Measurements from ENCODE around the gene ATP9A.
"Not testable (repeated sequence)": the region's sequence is repeated elsewhere in the genome, so short reads cannot be mapped to it uniquely, and the experiment has no call there.

ATP9A gene

DNA sequence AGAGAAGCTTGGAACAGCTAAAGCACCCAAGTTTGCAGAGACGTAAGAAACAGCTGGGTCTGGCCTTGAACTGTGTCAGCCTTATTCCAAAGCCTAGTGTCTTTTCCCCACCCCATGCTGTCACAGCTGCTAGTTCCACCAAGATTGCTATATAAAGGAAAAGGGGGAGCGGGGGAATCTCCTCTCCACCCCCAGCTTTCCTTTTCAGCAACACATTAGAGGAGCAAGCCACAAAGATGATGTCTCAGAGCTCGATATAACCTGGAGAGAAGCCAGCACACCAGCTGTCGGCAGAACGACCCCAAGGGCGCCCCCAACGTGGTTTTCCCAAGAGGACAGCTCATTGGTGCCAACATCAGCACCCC lies 36.5 kb downstream of the ATP9A start:
- DNase-seq (ENCODE audit: low read depth in 1 of 2, low spot score in 1 of 2): no peak

DNA sequence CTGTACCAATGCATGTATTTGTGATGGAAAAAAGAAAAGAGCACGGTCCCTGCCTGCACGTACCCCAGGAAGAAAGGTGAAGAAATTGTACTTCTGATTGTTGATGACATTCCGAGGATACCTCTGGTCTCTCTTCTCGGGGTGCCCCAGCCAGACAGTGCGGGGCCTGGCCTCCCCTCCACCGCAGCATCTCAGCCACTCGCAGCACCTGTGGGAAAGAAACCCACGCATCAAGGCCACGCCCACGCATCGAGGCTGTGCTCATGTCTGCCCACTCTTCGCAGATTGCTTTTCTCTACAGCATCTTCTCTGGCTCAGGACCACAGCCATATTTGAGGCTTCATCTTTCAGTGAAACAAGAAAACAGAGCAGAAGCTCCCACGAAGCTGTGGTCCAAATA lies 38.4 kb downstream of the ATP9A start:
- DNase-seq (ENCODE audit: low read depth in 1 of 2, low spot score in 1 of 2): no peak

DNA sequence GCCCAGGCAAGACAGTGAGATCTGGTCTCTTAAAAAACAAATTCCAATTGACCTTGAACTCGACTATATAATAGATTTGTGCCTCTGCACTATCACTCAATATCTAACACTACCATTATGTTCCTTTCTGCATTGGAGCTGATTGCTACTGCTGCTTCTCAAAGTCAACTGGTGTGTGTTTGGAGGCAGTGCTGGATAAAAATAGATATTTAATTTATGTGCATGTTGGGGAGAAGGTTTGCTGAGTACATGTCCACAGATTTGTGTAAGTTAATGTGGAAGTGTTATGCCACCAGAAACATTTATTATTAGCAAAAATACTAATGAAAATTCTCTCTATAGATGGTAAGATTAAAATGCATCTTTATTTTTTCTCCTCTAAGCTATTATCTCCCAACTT lies 39.5 kb downstream of the ATP9A start:
- DNase-seq (ENCODE audit: low read depth in 1 of 2, low spot score in 1 of 2): no peak

DNA sequence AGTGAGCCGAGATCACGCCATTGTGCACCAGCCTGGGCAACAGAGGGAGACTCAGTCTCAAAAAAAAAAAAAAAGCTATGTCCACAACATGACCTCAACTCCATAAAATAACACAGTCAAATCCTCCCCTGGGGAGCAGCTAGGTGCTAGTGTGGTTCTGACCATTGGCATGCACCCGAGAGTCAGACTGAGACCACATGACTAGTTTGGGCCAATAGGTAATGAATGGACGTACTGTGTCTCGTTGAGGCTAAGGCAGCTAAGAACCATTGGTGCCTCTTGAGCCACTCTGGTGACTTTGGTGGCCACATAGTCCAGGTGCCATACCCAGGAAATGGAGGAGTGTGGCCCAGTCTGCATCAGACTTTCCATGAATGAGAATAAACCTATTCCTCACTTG lies 40.3 kb downstream of the ATP9A start:
- no peak for DNase-seq (ENCODE audit: low read depth in 1 of 2, low spot score in 1 of 2)

DNA sequence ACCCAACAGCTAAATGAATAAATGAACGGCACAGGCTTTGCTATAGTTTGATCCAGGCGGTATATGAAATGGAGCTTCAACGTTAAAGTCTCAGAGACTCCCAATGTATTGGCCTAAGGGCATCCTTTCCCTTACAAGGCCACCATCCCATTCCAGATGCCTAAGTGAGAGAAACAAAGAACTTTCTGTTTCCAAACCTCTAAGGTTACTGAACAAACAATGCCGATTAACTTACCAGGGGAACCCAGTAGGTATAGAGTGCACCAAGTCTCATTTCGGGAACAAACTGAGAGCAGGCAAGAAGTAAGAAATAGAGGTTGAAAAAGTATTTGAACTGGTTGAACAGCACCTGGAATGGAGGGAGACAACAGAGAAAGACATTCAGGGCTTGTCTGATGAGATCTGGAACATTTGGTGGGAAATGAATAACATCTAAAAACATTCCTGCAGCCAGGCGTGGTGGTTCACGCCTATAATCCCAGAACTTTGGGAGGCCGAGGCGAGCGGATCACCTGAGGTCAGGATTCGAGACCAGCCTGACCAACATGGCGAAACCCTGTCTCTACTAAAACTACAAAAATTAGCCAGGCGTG lies 42.5 kb downstream of the ATP9A start:
- DNase-seq (ENCODE audit: low read depth in 1 of 2, low spot score in 1 of 2): no peak

DNA sequence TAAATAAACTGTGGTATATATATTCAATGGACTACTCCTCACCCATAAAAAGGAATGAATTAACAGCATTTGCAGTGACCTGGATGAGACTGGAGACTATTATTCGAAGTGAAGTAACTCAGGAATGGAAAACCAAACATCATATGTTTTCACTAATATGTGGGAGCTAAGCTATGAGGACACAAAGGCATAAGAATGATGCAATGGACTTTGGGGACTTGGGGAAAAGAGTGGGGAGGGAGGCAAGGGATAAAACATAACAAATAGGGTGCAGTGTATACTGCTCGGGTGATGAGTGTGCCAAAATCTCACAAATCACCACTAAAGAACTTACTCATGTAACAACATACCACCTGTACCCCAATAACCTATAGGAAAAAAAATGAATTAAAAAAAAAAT lies 45.2 kb downstream of the ATP9A start:
- DNase-seq (ENCODE audit: low read depth in 1 of 2, low spot score in 1 of 2): not testable (repeated sequence)

DNA sequence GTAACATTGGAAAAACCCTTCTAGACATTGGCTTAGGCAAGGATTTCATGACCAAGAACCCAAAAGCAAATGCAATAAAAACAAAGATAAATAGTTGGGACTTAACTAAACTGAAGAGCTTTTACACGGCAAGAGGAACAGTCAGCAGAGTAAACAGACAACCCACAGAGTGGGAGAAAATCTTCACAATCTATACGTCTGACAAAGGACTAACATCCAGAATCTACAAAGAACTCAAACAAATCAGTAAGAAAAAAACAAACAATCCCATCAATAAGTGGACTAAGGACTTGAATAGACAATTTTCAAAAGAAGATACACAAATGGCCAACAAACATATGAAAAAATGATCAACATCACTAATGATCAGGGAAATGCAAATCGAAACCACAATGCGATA lies 45.9 kb downstream of the ATP9A start:
- DNase-seq (ENCODE audit: low read depth in 1 of 2, low spot score in 1 of 2): not testable (repeated sequence)

DNA sequence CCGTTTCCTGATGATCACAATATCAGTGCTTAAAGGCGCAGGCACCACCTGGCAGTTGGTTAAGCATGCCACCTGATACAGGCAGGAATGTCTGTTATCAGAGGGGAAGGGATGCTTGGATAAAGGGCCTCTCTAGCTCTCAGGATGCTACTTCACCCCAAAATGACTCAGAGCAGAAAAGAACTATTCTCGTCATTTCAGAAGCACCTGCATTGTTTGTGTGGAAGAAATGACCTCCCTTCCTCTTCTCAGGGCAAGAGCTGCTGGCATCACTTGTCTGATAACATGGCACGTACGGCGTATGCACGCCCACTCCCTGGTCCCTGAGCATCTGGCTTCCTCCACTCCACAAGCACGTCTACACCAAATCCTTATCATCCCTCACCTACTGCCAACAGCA lies 47.3 kb downstream of the ATP9A start:
- no peak for DNase-seq (ENCODE audit: low read depth in 1 of 2, low spot score in 1 of 2)

DNA sequence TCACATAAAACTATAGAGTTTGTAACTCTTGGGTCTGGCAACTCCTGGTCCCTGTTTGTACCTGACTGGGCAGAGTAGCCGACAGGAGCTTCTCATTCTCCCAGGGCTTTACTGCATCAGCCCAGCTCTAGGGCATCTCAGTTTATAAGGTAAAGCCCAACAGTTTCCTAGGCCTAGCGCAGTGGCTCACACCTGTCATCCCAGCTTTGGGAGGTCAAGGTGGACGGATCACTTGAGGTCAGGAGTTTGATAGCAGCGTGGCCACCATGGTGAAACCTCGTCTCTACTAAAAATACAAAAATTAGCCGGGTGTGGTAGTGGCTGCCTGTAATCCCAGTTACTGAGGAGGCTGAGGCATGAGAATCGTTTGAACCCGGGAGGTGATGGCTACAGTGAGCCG lies 47.8 kb downstream of the ATP9A start:
- DNase-seq (ENCODE audit: low read depth in 1 of 2, low spot score in 1 of 2): no peak

DNA sequence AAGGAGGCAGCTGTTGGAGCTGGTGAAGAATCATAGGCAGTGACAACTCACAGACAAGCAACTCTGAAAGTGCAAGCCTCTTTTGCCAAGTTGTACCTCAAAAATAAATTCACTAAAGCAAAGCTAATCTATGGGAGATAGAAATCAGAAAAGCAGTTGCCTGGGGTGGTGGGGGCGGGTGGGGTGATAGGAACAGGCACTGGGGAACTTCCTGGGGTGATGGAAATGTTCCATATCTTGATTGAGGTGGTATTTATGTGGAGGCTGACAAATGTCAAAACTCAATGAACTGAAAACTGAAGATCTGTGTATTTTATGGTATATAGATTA lies 52.4 kb downstream of the ATP9A start:
- no peak for DNase-seq (ENCODE audit: low read depth in 1 of 2, low spot score in 1 of 2)

DNA sequence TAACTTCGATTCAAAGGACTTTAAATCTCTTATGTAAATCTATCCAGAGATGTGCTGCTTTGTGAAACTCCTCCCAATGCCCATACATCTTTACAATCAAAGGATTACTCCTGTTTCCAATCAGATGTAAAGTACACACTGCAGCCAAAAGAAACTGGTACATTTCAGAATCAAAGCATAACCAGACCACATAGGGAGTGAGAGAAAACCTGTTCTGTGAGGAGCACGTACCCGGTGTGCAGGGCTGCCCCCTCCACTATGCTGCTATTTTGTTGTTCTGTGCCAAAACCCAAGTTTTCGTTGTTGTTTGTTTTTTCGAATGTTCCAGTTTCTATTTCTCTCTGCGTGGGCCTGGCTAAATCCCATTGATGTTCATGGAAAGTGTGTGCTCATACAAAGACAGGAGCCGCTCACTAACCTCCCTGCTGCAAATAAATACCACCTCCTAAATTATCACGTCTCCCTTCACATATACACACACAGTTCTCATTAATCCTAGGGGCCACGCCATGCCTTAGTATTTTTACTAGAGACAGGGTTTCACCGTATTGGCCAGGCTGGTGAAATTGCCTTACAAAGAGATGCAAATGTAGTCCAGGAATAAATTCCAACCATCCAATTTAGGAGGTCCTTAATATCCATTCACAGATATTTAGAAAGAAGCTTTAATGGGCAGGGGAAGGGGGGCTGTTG lies 52.9 kb downstream of the ATP9A start:
- DNase-seq (ENCODE audit: low read depth in 1 of 2, low spot score in 1 of 2): no peak

DNA sequence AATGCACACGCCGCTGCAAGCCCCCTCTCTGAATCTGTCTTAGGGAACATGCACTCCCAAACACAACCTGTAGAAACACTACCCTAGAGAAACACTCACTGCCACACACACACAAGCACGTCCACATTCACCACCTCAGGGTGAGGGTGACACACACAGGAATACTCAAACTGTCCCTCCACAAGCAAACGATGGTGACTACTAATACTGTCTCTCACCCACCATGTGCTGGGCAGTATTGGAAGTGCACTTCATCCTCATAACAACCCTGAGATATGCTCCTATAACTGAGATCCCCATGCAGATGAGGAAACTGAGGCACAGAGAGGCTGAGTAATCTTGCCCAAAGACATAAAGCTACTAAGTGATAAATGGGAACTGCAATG lies 55.0 kb downstream of the ATP9A start:
- no peak for DNase-seq (ENCODE audit: low read depth in 1 of 2, low spot score in 1 of 2)

DNA sequence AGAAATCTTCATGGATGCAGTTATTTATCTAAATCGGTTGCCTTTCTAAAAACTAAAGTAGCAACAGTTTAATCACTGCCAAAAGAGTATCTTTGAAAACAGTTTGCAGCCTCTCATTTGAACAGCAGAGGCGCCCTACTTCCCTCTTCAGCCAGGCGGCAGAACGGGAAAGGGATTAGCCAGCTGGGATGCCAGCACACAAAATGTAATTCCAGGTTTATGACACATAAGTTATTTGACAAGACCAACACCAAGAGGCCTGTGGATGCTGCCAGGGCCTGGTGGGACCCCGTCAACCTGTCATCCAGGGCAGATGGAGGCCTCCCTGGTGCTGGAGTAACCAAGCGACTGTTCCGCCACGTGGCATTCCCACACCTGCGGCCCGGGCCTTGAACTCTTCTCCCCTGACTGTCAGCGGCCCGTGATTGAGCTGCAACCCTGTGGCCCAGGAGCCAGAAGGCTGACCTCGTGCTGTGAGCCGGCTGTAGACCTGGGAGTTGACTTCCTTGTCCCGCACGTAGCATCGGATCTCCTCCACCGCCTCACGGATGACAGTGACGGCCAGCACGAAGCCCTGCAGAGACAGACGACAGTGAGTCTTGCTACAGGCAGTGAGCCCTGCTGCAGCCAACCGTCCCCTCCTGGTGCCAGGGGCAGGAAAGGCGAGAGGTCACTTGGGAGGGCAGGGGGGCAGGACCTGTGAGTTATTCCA lies 55.5 kb downstream of the ATP9A start:
- DNase-seq (ENCODE audit: low read depth in 1 of 2, low spot score in 1 of 2): no peak

DNA sequence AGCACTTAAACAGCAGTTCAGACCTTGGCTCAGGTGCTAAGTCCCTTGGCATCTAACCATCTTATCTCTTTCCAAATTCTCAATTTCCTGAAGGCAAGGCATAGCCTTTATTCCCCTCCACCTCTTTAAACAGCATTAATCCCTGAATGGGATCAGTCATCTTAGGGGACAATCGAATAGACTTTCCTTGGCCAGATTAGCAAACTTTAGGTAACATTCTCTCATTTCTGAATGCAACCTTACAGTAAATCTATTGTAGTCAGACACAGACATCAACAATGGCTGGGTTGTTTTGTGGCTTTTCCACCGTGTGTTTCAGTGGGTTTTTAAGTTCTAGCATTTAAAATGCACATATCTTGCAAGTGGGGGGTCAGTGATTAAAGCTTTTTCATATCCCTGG lies 56.8 kb downstream of the ATP9A start:
- DNase-seq (ENCODE audit: low read depth in 1 of 2, low spot score in 1 of 2): no peak

DNA sequence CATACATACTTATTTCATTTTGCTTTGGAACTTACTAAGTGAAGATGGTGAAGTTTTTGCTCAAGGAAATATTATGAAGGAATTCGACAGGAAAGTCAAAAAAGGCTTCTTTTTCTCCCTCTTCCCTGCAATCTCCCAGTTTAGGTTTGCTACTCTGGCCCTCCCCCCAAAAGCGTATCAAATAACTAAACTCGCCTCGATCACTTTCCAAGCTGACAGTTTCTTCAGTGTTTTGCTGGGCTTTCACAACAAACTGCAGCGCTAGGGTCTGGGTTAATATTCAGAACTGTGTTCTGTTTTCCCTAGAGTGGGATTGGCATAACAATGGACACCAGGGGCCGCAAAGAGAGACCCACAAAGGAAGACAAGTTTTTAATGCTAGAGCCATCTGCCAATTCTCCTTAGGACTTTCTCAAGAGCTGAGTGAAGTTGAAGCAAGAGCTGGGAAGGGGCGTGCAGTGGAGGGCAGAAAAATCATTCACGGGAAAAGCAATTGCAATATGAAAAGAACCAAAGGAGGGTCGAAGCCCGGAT lies 57.8 kb downstream of the ATP9A start:
- no peak for DNase-seq (ENCODE audit: low read depth in 1 of 2, low spot score in 1 of 2)

DNA sequence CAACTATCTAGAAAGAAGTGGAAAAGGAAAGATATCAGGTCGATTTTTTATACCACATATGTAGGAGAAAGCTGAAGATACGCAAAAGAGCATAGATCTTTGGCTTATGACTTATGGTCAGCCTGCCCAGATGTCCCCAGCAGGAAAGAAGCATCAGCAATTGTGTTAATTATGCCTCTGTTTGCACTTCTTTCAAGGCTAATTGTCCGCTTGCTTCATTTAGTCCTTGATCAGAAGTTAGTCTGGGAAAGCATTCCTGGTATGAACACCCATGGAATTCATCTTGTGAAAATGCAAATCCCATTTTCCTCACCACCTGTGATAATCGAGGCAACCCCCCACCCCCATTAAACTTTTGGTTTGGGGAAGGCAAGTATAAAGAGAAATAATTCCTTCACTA lies 62.8 kb downstream of the ATP9A start:
- DNase-seq (ENCODE audit: low read depth in 1 of 2, low spot score in 1 of 2): no peak

DNA sequence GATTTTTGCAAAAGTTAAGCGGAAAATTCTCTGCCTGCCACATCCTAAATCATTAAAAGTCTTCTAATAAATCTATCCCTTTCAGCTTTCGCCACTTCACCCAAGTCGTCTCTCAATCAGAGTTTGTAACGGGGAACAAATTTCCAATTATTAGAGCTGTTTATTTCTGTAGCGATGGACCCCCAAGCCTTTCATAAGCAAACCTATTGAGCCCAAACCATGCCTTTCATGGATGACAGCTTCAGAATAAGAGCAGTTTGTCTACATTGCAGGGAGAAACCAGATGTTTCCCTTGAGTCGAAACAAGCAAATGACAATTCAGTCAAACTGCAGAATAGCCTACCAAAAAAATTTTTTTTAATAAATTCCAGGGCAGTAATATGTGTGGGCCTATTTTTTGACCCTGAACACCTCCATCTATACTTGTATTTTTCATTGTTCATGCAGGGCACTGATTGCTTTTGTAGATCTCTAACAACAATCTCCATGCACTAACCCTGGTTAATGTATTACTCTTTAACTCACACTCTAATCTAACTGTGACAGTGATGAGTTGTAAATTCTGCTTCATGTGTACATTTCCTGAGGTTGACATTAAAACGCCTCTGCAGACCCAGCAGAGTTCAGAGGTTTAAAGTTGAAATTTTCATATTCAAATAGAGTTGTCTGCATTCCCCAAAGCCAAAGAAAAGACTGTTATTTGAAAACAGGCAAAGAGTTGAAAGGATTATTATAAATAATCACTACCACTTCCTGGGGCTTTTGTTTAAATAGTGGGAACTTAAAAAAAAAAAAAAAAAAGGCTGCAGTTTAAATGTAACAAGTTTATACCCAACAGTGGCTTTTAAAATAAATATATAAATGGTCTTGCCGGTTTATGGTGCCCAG lies 64.5 kb downstream of the ATP9A start:
- no peak for DNase-seq (ENCODE audit: low read depth in 1 of 2, low spot score in 1 of 2)

DNA sequence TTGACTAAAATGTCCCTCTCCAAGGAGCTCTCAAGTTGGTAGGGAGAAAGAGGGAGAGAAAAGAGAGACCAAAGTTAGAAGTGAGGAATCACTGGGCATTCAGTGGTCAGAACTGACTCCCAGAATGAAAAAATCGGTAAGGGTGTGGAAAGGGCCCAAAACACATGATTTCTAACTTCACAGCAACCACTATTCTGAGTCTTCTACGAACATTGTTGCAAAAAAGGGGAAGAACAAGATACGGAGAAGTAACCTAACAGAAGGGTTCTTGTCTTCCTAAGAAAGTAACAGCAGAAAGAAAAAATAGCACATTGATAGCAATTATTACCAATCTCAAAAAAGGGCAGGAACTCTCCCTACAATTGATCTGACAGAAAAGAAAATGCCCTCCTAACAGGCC lies 65.6 kb downstream of the ATP9A start:
- no peak for DNase-seq (ENCODE audit: low read depth in 1 of 2, low spot score in 1 of 2)

DNA sequence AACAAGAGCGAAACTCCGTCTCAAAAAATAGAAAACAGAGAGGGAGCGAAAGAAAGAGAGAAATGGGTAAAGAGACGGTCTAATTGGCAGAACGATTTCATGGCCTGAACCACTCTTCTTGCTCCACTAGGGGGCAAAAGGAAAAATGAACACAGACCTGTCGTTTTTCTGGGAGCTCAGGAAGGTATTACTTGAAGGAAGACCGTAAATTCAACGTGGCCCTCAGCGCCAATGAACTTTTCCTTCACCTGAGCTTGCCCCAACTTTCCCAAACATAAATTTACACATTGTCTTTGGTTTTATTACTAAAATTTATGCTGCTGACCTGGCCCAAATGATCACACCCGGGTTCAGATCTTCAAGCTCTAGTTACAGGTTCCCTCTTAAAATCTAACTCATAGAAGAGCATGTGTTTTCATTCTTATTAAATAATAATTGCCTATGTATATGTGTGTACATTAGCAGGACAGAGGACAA lies 67.3 kb downstream of the ATP9A start:
- DNase-seq (ENCODE audit: low read depth in 1 of 2, low spot score in 1 of 2): no peak

DNA sequence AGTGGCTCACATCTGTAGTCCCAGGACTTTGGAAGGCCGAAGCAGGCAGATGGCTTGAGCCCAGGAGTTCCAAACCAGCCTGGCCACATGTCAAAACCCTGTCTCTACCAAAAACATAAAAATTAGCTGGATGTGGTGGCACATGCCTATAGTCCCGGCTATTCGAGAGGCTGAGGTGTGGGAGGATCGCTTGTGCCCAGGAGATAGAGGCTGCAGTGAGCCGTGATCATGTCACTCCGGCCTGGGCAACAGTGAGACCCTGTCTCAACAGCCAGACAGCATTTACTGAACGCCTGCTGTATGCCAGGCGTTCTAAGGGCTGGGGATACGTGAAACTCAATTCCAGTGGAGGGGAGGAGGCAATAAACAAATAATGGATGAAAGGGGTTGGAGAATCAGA lies 69.9 kb downstream of the ATP9A start:
- DNase-seq (ENCODE audit: low read depth in 1 of 2, low spot score in 1 of 2): no peak

DNA sequence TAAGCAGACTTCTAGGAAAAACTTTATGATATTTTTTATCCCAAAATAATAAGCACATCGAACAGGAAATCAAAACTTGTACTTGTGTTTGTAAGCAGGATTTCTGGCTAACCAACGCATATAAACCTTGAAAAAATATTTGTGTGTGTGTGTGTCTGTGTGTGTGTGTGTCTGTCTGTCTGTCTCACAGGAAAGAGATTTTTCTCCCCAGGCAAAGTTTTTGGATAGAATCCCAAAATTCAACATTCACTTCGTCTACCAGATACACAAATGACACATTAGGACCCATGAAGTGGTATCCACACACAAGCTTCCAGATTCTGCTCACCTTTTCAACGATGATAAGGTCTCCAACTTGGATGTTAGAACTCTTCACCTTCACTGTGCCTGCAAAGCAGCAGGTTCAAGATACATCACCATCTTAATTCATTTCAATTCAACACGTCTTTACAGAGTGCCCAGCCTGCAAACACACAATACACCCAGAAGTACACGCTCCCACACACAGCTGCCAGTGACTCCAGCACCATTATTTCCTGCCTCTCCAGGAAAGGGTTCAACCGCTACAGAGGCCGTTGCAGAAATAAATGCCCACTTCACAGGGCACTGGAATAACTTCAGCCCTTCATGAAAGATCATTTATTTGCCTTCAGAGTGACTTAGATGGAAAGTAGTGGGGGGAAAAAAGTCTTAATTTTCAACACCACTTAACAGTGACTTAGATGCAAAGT lies 70.9 kb downstream of the ATP9A start:
- no peak for DNase-seq (ENCODE audit: low read depth in 1 of 2, low spot score in 1 of 2)
